Psoas muscle (tissue), 8 donors: ENCODE data around the gene BRAT1. TPM values are rescaled to one million over a fixed set of nuclear protein-coding genes. Genes with fewer than 3 reads are reported as not detected.

Source experiments
- ATAC-seq, 4 donors: fragments of 200-7000 bp; cut with Tn5 transposase; one replicate each; pipeline ENCODE4 v1.9.1; 2020; ENCODE audit warnings: moderate library complexity in 3 of 4, mild to moderate bottlenecking in 2 of 4
- DNase-seq, 2 donors: peaks; one replicate each; pipeline ENCODE4 v3.0.0-alpha.2; 2020
- H3K27ac ChIP-seq: fragments of 200-600 bp; one replicate; pipeline ENCODE4 v1.8.0; 2022
- H3K27me3 ChIP-seq, 3 donors: fragments of 200-600 bp in 1 of 3; one replicate each; pipeline versions ENCODE4 v1.6.1 to v1.8.0; 2013 to 2022; ENCODE audit warnings: low read length in 2 of 3, mild to moderate bottlenecking in 2 of 3, moderate library complexity in 1 of 3; ENCODE audit not compliant: insufficient read depth in 3 of 3
- H3K36me3 ChIP-seq, 2 donors: fragments of 200-600 bp in 1 of 2; one replicate each; pipeline versions ENCODE4 v1.6.1 to v1.8.0; 2013 to 2022; ENCODE audit warnings: low read depth in 1 of 2, mild to moderate bottlenecking in 1 of 2, moderate library complexity in 1 of 2; ENCODE audit not compliant: insufficient read depth in 1 of 2
- H3K4me1 ChIP-seq: fragments of 200-600 bp; one replicate; pipeline ENCODE4 v1.8.0; 2022
- H3K4me3 ChIP-seq: fragments of 200-600 bp; one replicate; pipeline ENCODE4 v1.8.0; 2022; ENCODE audit warnings: mild to moderate bottlenecking
- H3K9me3 ChIP-seq: fragments of 200-600 bp; one replicate; pipeline ENCODE4 v1.8.0; 2022
- CTCF ChIP-seq: fragments of 200-600 bp; IDR thresholded peaks from one replicate; pipeline ENCODE4 v1.8.0; 2022; ENCODE audit warnings: antibody characterized with exemption
- WGBS, 3 donors: extraction: QIAGEN DNeasy Blood & Tissue Kit; methylation state at CpG; one replicate each; pipeline versions ENCODE4 v1.1.6 to v1.1.7; 2013; 5-methylcytosine and 5-hydroxymethylcytosine counted together
- intact Hi-C, 2 donors: fragments of 100-400 bp; cut with DNase I; formaldehyde crosslinking; loops; one replicate each; pipeline versions ENCODE4 v1.11.0 to v1.14.2; 2022
- polyA plus RNA-seq, 3 donors: library from polyadenylated mRNA; stranded (reverse); fragments of 200-250 nt; gene quantifications; one replicate each; pipeline ENCODE4 v1.2.3, GENCODE V29; 2013
- total RNA-seq, 4 donors: library from RNA; stranded (reverse); fragmentation: NEBNext Ultra II Directional in 2 of 4; extraction: Animal tissue kit (Norgen Biotek cat#: 25700) in 2 of 4; gene quantifications; one replicate each; pipeline versions ENCODE4 v1.2.1 to v1.2.4, GENCODE V29; 2021 to 2023
- donor health status: healthy with polysubstance abuse.
- donor health status: DM: no; HTN: no; CAD: no; lungs with moderate emphysema.
- donor health status: Bipolar disorder and iron deficiency.
- donor health status: healthy.
- donor health status: DM: yes; HTN: yes; CAD: no.
- donor health status: DM: no; HTN: no; CAD: no.
- donor health status: DM: no; HTN: no; CAD: no.
- donor health status: DM: yes; HTN: yes; CAD: no.

The BRAT1 gene
- total and polyA plus RNA-seq, 7 donors: 11.9 to 14.8 (median 13.2) TPM

GRCh38 chr7:2510130-2510776 lies 45.1 kb downstream of the BRAT1 start:
- H3K4me1 ChIP-seq: peaks cover 20% of the 10 kb centered on the region

GRCh38 chr7:2509298-2509906 lies 45.9 kb downstream of the BRAT1 start:
- peaks cover 0 to 4% (median 0%) of the 10 kb centered on the region in 3 donors for H3K27me3 ChIP-seq
- 50 to 61% (median 55%) methylated on average over 20 to 23 of the region's 23 CpGs for WGBS, 3 donors
- intact Hi-C loops: no loop called here
- no peak overlapping the region for H3K4me3 ChIP-seq
- no peak overlapping the region for H3K27ac ChIP-seq
- ATAC-seq: peak in 1 of 4 donors; percentile 31
- peaks cover 20% of the 10 kb centered on the region for H3K4me1 ChIP-seq
- no peak for DNase-seq
- no peak for TF ChIP-seq CTCF
- no peaks in the 10 kb centered on the region for H3K36me3 ChIP-seq
- no peaks in the 10 kb centered on the region for H3K9me3 ChIP-seq

More at GRCh38 chr7:2510130-2510776, 45.1 kb downstream of the BRAT1 start:
- Histone ChIP-seq H3K27me3 (peaks cover 0 to 4% (median 0%) of the 10 kb centered on the region in 3 donors), H3K9me3 (no peaks in the 10 kb centered on the region), H3K27ac (no peak overlapping the region), H3K4me3 (no peak overlapping the region), H3K36me3 (no peaks in the 10 kb centered on the region)
- intact Hi-C loops: no loop called here
- DNase-seq (no peak), ATAC-seq (no peak)
- TF ChIP-seq CTCF: no peak
- 83 to 87% (median 83%) methylated on average over 13 of the region's 13 CpGs for WGBS, 3 donors

GRCh38 chr7:2508327-2509215 lies 46.8 kb downstream of the BRAT1 start:
- Histone ChIP-seq H3K9me3 (no peaks in the 10 kb centered on the region), H3K4me3 (peak overlapping the region; percentile 41), H3K27me3 (peaks cover 0 to 2% (median 0%) of the 10 kb centered on the region in 3 donors), H3K36me3 (no peaks in the 10 kb centered on the region), H3K27ac (peak overlapping the region; percentile 68), H3K4me1 (peaks cover 20% of the 10 kb centered on the region)
- 8 to 9% (median 9%) methylated on average over 41 to 43 of the region's 43 CpGs for WGBS, 3 donors
- peak; percentile 69 to 85 (median 82) for ATAC-seq
- intact Hi-C loops: no loop called here
- TF ChIP-seq CTCF: no peak
- peak; percentile 70 to 86 for DNase-seq

GRCh38 chr7:2507917-2508306 lies 47.4 kb downstream of the BRAT1 start:
- ATAC-seq: no peak
- H3K4me3 ChIP-seq: peak overlapping the region; percentile 41

More at GRCh38 chr7:2507917-2508306, 47.4 kb downstream of the BRAT1 start:
- H3K27me3 ChIP-seq: no peaks in the 10 kb centered on the region
- WGBS, 3 donors: 53 to 67% (median 58%) methylated on average over 6 of the region's 6 CpGs
- no peak for DNase-seq
- peaks cover 20% of the 10 kb centered on the region for H3K4me1 ChIP-seq
- H3K36me3 ChIP-seq: no peaks in the 10 kb centered on the region
- no peak for TF ChIP-seq CTCF
- no peaks in the 10 kb centered on the region for H3K9me3 ChIP-seq
- intact Hi-C loops: no loop called here
- H3K27ac ChIP-seq: peak overlapping the region; percentile 68
